DOHH2 (cell line): ENCODE results near the gene ALDH1A1.

Source experiments
- H3F3A ChIP-seq: fragments of 200-600 bp; sonication (generic), shearing (Covaris generic); 2 replicates; pipeline ENCODE4 v1.6.0; 2016; ENCODE audit warnings: antibody characterized with exemption, mild to moderate bottlenecking; ENCODE audit not compliant: control insufficient read depth, insufficient read depth
- H3K27ac ChIP-seq: fragments of 200-600 bp; sonication (generic); 2 replicates; pipeline ENCODE4 v1.5.1; 2014; ENCODE audit warnings: low read depth, mild to moderate bottlenecking, low read length, moderate library complexity
- H3K27me3 ChIP-seq: fragments of 200-600 bp; sonication (generic); 2 replicates; pipeline ENCODE4 v1.6.1; 2014; ENCODE audit warnings: mild to moderate bottlenecking, low read length, mixed read lengths; ENCODE audit not compliant: control insufficient read depth
- H3K36me3 ChIP-seq: fragments of 200-600 bp; sonication (generic); 2 replicates; pipeline ENCODE4 v1.6.1; 2014; ENCODE audit warnings: mild to moderate bottlenecking, low read length, moderate library complexity, mixed read lengths; ENCODE audit not compliant: control insufficient read depth
- H3K4me1 ChIP-seq: fragments of 200-600 bp; sonication (generic); 2 replicates; pipeline ENCODE4 v1.6.1; 2014; ENCODE audit warnings: mild to moderate bottlenecking, low read length, mixed read lengths; ENCODE audit not compliant: control insufficient read depth
- H3K4me2 ChIP-seq: fragments of 200-600 bp; sonication (generic); 2 replicates; pipeline ENCODE4 v1.6.0; 2014; ENCODE audit warnings: mild to moderate bottlenecking, low read length, moderate library complexity
- H3K4me3 ChIP-seq: fragments of 200-600 bp; sonication (generic); 2 replicates; pipeline ENCODE4 v1.5.1; 2014; ENCODE audit warnings: mild to moderate bottlenecking, low read length, mixed read lengths
- H3K79me2 ChIP-seq: fragments of 200-600 bp; sonication (generic); 2 replicates; pipeline ENCODE4 v1.6.1; 2014; ENCODE audit warnings: mild to moderate bottlenecking, low read length, mixed read lengths; ENCODE audit not compliant: control insufficient read depth
- H3K9me2 ChIP-seq: fragments of 200-600 bp; sonication (generic); replicated peaks from 2 replicates; pipeline ENCODE4 v1.6.1; 2014; ENCODE audit warnings: mild to moderate bottlenecking, low read length, mixed read lengths; ENCODE audit not compliant: control insufficient read depth
- H3K9me3 ChIP-seq: fragments of 200-600 bp; sonication (generic); 2 replicates; pipeline ENCODE4 v1.6.1; 2014; ENCODE audit warnings: antibody characterized with exemption, low read length, mixed read lengths; ENCODE audit not compliant: control insufficient read depth, insufficient read depth
- H4K20me1 ChIP-seq: fragments of 200-600 bp; sonication (generic); 2 replicates; pipeline ENCODE4 v1.6.0; 2014; ENCODE audit warnings: low read depth, mild to moderate bottlenecking, antibody characterized with exemption, low read length, moderate library complexity; ENCODE audit not compliant: control insufficient read depth, insufficient read depth
- EZH2phosphoT487 ChIP-seq: fragments of 200-600 bp; sonication (generic); IDR thresholded peaks from 2 replicates; pipeline ENCODE4 v1.6.1; 2017; ENCODE audit warnings: borderline replicate concordance, mild to moderate bottlenecking, antibody characterized with exemption, low read length, moderate library complexity, mixed read lengths
- TF ChIP-seq, protein P1 (sequence below): fragments of 200-600 bp; sonication (generic); IDR thresholded peaks from one replicate; pipeline ENCODE4 v1.5.1; 2014; ENCODE audit warnings: antibody characterized with exemption, mild to moderate bottlenecking, low read depth, low read length; ENCODE audit not compliant: poor library complexity, severe bottlenecking

Gene ALDH1A1

DNA sequence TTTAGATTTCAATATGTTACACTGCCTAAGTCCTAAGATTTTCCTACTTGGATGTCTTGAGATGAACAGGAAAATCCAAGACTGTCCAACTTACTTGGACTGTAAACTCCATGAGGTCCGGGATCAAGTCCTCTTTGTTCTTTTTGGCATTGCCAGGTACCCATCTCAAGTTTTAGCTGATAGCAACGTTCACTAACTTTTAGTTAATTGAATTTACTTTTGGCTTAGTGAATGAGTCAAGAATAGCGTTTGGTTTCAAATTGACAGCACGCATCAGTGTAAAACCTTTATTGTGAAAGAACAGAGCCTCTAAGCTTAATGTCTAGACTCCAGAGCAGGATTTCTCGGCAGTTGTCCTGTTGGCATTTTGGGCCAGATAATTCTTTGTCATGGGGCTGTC is 37.2 kb downstream of the ALDH1A1 start:
- Histone ChIP-seq H3K79me2 (no peaks in the 10 kb centered on the region), H3K9me2 (no peaks in the 10 kb centered on the region), H3K27ac (no peak overlapping the region), H3K27me3 (no peaks in the 10 kb centered on the region), H3F3A (no peaks in the 10 kb centered on the region), H3K4me2 (no peak overlapping the region), H4K20me1 (no peaks in the 10 kb centered on the region), H3K4me1 (no peaks in the 10 kb centered on the region), H3K4me3 (no peak overlapping the region), H3K9me3 (no peaks in the 10 kb centered on the region), H3K36me3 (no peaks in the 10 kb centered on the region)
- TF ChIP-seq, protein P1, sequence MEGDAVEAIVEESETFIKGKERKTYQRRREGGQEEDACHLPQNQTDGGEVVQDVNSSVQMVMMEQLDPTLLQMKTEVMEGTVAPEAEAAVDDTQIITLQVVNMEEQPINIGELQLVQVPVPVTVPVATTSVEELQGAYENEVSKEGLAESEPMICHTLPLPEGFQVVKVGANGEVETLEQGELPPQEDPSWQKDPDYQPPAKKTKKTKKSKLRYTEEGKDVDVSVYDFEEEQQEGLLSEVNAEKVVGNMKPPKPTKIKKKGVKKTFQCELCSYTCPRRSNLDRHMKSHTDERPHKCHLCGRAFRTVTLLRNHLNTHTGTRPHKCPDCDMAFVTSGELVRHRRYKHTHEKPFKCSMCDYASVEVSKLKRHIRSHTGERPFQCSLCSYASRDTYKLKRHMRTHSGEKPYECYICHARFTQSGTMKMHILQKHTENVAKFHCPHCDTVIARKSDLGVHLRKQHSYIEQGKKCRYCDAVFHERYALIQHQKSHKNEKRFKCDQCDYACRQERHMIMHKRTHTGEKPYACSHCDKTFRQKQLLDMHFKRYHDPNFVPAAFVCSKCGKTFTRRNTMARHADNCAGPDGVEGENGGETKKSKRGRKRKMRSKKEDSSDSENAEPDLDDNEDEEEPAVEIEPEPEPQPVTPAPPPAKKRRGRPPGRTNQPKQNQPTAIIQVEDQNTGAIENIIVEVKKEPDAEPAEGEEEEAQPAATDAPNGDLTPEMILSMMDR, result no peak
- TF ChIP-seq EZH2phosphoT487, result no peak

DNA sequence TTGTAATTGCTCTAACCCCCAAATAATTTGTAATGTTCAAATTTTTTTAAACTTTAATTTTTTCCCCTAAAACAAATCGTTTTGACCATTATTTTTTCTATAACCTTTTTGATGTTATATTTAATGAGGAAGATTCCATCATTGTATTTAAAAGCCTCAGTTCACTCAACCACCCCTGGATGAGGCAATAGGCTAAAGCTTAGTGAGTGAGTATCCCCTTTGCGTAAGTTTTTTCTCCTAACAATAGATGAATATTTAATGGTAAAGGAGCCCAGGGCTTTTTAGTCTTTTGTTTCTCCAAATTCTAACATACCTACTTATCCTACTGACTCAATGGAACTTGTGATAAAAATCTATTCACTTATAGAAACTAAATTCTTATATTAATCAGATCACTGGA is 38.1 kb downstream of the ALDH1A1 start:
- Histone ChIP-seq H3K36me3 (no peaks in the 10 kb centered on the region), H3K9me3 (no peaks in the 10 kb centered on the region), H3K4me2 (no peak overlapping the region), H3K9me2 (no peaks in the 10 kb centered on the region), H3F3A (no peaks in the 10 kb centered on the region), H3K4me1 (no peaks in the 10 kb centered on the region), H3K27me3 (no peaks in the 10 kb centered on the region), H4K20me1 (no peaks in the 10 kb centered on the region), H3K4me3 (no peak overlapping the region), H3K79me2 (no peaks in the 10 kb centered on the region), H3K27ac (no peak overlapping the region)
- TF ChIP-seq EZH2phosphoT487, result no peak
- TF ChIP-seq, protein P1, result no peak

DNA sequence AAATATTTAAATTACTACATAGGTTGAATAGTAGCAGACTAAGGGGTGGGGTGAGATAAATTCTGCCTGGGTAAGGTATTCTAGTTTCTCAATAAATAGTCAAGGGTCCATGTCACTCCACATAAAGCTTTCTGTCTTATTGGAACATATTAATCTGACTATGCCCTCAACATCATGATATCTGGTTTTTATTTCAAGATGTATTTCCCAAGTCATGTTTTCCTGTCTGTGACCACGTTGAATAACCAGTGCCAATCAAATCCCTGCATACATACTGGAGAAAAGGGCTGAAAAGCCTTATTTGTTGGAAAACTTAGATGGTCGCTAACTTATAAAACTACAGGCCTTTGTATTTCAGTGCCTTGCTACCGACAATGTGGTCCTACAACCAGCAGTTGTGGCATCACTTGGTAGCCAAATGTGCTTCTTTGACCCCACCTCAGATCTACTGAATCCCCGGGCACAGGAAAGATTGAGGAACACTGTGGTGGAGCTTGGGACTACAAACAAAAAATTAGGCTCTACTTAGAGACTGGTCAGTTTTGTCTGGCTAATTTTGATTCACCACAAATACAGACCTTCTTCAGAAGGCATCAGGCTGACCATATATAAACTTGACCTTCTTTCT is 39.4 kb downstream of the ALDH1A1 start:
- H3K9me3 ChIP-seq, result no peaks in the 10 kb centered on the region
- no peak overlapping the region for H3K4me2 ChIP-seq
- no peak for TF ChIP-seq EZH2phosphoT487
- no peak overlapping the region for H3K27ac ChIP-seq
- H3K27me3 ChIP-seq, result no peaks in the 10 kb centered on the region
- H4K20me1 ChIP-seq, result no peaks in the 10 kb centered on the region
- no peaks in the 10 kb centered on the region for H3K9me2 ChIP-seq
- no peak overlapping the region for H3K4me3 ChIP-seq
- no peaks in the 10 kb centered on the region for H3K36me3 ChIP-seq
- H3K4me1 ChIP-seq, result no peaks in the 10 kb centered on the region
- H3K79me2 ChIP-seq, result no peaks in the 10 kb centered on the region
- H3F3A ChIP-seq, result no peaks in the 10 kb centered on the region

DNA sequence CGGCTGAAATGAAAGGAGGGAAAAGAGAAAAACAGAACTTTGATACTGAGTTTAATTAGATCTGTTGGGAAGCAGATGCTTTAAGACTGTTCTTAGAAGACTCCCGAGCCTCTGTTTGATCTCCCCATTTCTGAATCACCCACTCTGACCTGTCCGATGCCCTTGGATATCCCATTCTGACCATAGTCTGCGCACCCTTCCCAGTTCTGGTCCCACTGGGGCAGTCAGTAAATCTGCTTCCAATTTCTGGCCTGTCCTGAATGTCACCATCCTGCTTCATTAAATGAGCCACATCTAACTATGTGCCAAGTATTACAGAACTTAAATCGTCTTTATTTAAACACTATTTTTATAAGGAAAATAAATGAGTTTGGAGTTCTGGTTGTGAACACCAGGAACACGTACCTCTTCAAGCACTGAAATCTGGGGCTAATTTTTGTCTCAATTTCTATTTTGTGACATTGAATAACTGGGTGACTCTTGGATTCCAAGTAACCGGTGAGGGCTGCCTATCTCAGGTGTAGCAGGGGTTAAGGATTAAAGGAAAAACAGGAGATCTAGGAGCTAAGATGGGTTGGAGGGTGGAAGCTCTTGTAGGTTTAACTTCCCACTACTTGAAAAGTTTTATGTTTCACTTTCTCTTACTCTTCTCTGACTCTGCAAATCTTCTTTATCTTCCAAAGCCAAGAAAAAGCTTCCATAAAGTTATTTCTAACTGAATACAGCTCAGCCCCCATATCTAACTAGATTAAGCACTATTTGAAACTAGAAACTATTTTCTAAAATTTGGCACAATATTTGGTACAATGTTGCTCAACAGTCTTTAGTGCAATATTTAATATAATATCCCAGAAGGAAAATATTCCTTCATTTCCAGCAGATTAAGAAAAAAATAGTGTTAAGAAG is 40.1 kb downstream of the ALDH1A1 start:
- H3K4me2 ChIP-seq, result no peak overlapping the region
- H3K27me3 ChIP-seq, result no peaks in the 10 kb centered on the region
- H3K9me2 ChIP-seq, result no peaks in the 10 kb centered on the region
- no peaks in the 10 kb centered on the region for H3K4me1 ChIP-seq
- H3K27ac ChIP-seq, result no peak overlapping the region
- H3K9me3 ChIP-seq, result no peaks in the 10 kb centered on the region
- no peaks in the 10 kb centered on the region for H3K79me2 ChIP-seq
- TF ChIP-seq, protein P1, result no peak
- TF ChIP-seq EZH2phosphoT487, result no peak
- no peaks in the 10 kb centered on the region for H3F3A ChIP-seq
- no peaks in the 10 kb centered on the region for H4K20me1 ChIP-seq
- H3K4me3 ChIP-seq, result no peak overlapping the region
- no peaks in the 10 kb centered on the region for H3K36me3 ChIP-seq
